ENCODE data around the gene EFR3B. TPM values are rescaled to one million over a fixed set of nuclear protein-coding genes. Genes with fewer than 3 reads are reported as not detected.
"Not testable (repeated sequence)": the region's sequence is repeated elsewhere in the genome, so short reads cannot be mapped to it uniquely, and the experiment has no call there.

Gene EFR3B
- total RNA-seq, 1 experiment from 2014 or later = 8.9 TPM

GRCh38 chr2:25132693-25133092 is 90.8 kb downstream of the EFR3B start:
- H3K27me3 Mint-ChIP-seq (ENCODE audit: low read depth) = peaks cover 26% of the 10 kb centered on the region
- TF ChIP-seq, protein P1, sequence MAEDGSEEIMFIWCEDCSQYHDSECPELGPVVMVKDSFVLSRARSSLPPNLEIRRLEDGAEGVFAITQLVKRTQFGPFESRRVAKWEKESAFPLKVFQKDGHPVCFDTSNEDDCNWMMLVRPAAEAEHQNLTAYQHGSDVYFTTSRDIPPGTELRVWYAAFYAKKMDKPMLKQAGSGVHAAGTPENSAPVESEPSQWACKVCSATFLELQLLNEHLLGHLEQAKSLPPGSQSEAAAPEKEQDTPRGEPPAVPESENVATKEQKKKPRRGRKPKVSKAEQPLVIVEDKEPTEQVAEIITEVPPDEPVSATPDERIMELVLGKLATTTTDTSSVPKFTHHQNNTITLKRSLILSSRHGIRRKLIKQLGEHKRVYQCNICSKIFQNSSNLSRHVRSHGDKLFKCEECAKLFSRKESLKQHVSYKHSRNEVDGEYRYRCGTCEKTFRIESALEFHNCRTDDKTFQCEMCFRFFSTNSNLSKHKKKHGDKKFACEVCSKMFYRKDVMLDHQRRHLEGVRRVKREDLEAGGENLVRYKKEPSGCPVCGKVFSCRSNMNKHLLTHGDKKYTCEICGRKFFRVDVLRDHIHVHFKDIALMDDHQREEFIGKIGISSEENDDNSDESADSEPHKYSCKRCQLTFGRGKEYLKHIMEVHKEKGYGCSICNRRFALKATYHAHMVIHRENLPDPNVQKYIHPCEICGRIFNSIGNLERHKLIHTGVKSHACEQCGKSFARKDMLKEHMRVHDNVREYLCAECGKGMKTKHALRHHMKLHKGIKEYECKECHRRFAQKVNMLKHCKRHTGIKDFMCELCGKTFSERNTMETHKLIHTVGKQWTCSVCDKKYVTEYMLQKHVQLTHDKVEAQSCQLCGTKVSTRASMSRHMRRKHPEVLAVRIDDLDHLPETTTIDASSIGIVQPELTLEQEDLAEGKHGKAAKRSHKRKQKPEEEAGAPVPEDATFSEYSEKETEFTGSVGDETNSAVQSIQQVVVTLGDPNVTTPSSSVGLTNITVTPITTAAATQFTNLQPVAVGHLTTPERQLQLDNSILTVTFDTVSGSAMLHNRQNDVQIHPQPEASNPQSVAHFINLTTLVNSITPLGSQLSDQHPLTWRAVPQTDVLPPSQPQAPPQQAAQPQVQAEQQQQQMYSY (CRISPR knock-in tag; IDR thresholded peaks at IDR 0.05) = no peak
- TF ChIP-seq ZNF138 (CRISPR knock-in tag; conservative IDR thresholded peaks at IDR 0.05) (no peak), NR1H2 (CRISPR knock-in tag; IDR thresholded peaks at IDR 0.05) (no peak), ZNF317 (CRISPR knock-in tag; IDR thresholded peaks at IDR 0.05; ENCODE audit: borderline replicate concordance, low read depth) (no peak), E2F1 (CRISPR knock-in tag; IDR thresholded peaks at IDR 0.05) (no peak), NR3C1 (CRISPR knock-in tag; conservative IDR thresholded peaks at IDR 0.05; ENCODE audit: low read depth) (no peak), SOX15 (CRISPR knock-in tag; IDR thresholded peaks at IDR 0.05) (no peak), ERG (CRISPR knock-in tag; IDR thresholded peaks at IDR 0.05) (no peak), ZNF281 (CRISPR knock-in tag; IDR thresholded peaks at IDR 0.05) (no peak), ESRRA (CRISPR knock-in tag; IDR thresholded peaks at IDR 0.05; ENCODE audit: borderline replicate concordance) (no peak), MYBL2 (CRISPR knock-in tag; IDR thresholded peaks at IDR 0.05) (no peak), GABPB1 (CRISPR knock-in tag; IDR thresholded peaks at IDR 0.05) (no peak), PRRX2 (CRISPR knock-in tag; IDR thresholded peaks at IDR 0.05) (no peak), ZNF512 (CRISPR knock-in tag; IDR thresholded peaks at IDR 0.05; ENCODE audit: borderline replicate concordance) (no peak)
- TF ChIP-seq, protein P2, sequence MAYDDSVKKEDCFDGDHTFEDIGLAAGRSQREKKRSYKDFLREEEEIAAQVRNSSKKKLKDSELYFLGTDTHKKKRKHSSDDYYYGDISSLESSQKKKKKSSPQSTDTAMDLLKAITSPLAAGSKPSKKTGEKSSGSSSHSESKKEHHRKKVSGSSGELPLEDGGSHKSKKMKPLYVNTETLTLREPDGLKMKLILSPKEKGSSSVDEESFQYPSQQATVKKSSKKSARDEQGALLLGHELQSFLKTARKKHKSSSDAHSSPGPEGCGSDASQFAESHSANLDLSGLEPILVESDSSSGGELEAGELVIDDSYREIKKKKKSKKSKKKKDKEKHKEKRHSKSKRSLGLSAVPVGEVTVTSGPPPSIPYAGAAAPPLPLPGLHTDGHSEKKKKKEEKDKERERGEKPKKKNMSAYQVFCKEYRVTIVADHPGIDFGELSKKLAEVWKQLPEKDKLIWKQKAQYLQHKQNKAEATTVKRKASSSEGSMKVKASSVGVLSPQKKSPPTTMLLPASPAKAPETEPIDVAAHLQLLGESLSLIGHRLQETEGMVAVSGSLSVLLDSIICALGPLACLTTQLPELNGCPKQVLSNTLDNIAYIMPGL (CRISPR knock-in tag; IDR thresholded peaks at IDR 0.05) = no peak
- H3K9me3 Mint-ChIP-seq = no peaks in the 10 kb centered on the region
- no peak for ATAC-seq
- H3K27ac Mint-ChIP-seq = no peak overlapping the region
- H3K4me3 Mint-ChIP-seq = peak overlapping the region; percentile 22; the same call in 1 of the 2 replicates
- DNase-seq (ENCODE audit: low spot score) = no peak
- no peaks in the 10 kb centered on the region; the same call in 1 of the 2 replicates for H3K36me3 Mint-ChIP-seq
- CTCF ChIA-PET = interaction anchor here (1.0 to 5.7 kb wide), 2 partner anchors 33 to 156 kb away, joined by 3 to 140 read pairs; no protein-coding TSS in a partner anchor
- POLR2A ChIA-PET = no interaction called here
- H3K4me1 Mint-ChIP-seq = peaks cover 13% of the 10 kb centered on the region

GRCh38 chr2:25140535-25140934 is 98.7 kb downstream of the EFR3B start:
- H3K4me1 Mint-ChIP-seq; H3K4me3 Mint-ChIP-seq; H3K9me3 Mint-ChIP-seq; H3K27ac Mint-ChIP-seq; ATAC-seq; DNase-seq (ENCODE audit: low spot score); H3K27me3 Mint-ChIP-seq (ENCODE audit: low read depth); H3K36me3 Mint-ChIP-seq; POLR2A ChIA-PET: not testable (repeated sequence)
- CTCF ChIA-PET = interaction anchor here (0.6 to 2.7 kb wide), 4 partner anchors 11 to 165 kb away, joined by 3 to 10 read pairs (median 8); no protein-coding TSS in a partner anchor

Data from WTC11 (cell line).